ENCODE data around the gene NCR3LG1.

The NCR3LG1 gene

GRCh38 chr11:17368551-17368950, 17.0 kb downstream of the NCR3LG1 start:
- Histone ChIP-seq H2AFZ (no peak overlapping the region), H3K4me2 (ENCODE audit: low read length) (no peak overlapping the region), H3K79me2 (no peaks in the 10 kb centered on the region), H3K27me3 (ENCODE audit: control insufficient read depth, insufficient read depth, low read length) (no peaks in the 10 kb centered on the region), H3K9me3 (ENCODE audit: control insufficient read depth, low read length) (no peaks in the 10 kb centered on the region), H3K36me3 (ENCODE audit: control insufficient read depth, insufficient read depth, low read length) (no peaks in the 10 kb centered on the region), H3K27ac (no peak overlapping the region), H3K9ac (no peak overlapping the region), H3K4me3 (ENCODE audit: low read depth, low read length) (no peak overlapping the region), H3K4me1 (no peaks in the 10 kb centered on the region)
- no peak for TF ChIP-seq CTCF (IDR thresholded peaks at IDR 0.05)

- H3K4me1 ChIP-seq: no peaks in the 10 kb centered on the region
- H2AFZ ChIP-seq: no peak overlapping the region
- H3K27ac ChIP-seq: no peak overlapping the region
- H3K4me3 ChIP-seq (ENCODE audit: low read depth, low read length): no peak overlapping the region
- TF ChIP-seq CTCF (IDR thresholded peaks at IDR 0.05): no peak
- H3K36me3 ChIP-seq (ENCODE audit: control insufficient read depth, insufficient read depth, low read length): no peaks in the 10 kb centered on the region
- H3K27me3 ChIP-seq (ENCODE audit: control insufficient read depth, insufficient read depth, low read length): no peaks in the 10 kb centered on the region
- H3K79me2 ChIP-seq: no peaks in the 10 kb centered on the region
- H3K9ac ChIP-seq: no peak overlapping the region
- H3K4me2 ChIP-seq (ENCODE audit: low read length): no peak overlapping the region
- H3K9me3 ChIP-seq (ENCODE audit: control insufficient read depth, low read length): no peaks in the 10 kb centered on the region
Measured at GRCh38 chr11:17369094-17369493, 17.5 kb downstream of the NCR3LG1 start.

- Histone ChIP-seq H3K9ac (no peak overlapping the region), H3K9me3 (ENCODE audit: control insufficient read depth, low read length) (no peaks in the 10 kb centered on the region), H3K4me3 (ENCODE audit: low read depth, low read length) (no peak overlapping the region)
Measured at GRCh38 chr11:17369684-17370243, 18.2 kb downstream of the NCR3LG1 start.

GRCh38 chr11:17371614-17372013, 20.0 kb downstream of the NCR3LG1 start:
- Histone ChIP-seq H3K27me3 (ENCODE audit: control insufficient read depth, insufficient read depth, low read length) (no peaks in the 10 kb centered on the region), H3K9ac (no peak overlapping the region), H3K79me2 (no peaks in the 10 kb centered on the region), H3K4me3 (ENCODE audit: low read depth, low read length) (no peak overlapping the region), H2AFZ (no peak overlapping the region), H3K4me1 (no peaks in the 10 kb centered on the region), H3K36me3 (ENCODE audit: control insufficient read depth, insufficient read depth, low read length) (no peaks in the 10 kb centered on the region), H3K27ac (no peak overlapping the region), H3K9me3 (ENCODE audit: control insufficient read depth, low read length) (no peaks in the 10 kb centered on the region), H3K4me2 (ENCODE audit: low read length) (no peak overlapping the region)
- TF ChIP-seq CTCF (IDR thresholded peaks at IDR 0.05): no peak

More at GRCh38 chr11:17369684-17370243, 18.2 kb downstream of the NCR3LG1 start:
- no peak overlapping the region for H3K4me2 ChIP-seq (ENCODE audit: low read length)
- no peaks in the 10 kb centered on the region for H3K4me1 ChIP-seq
- TF ChIP-seq CTCF (IDR thresholded peaks at IDR 0.05): no peak
- H3K36me3 ChIP-seq (ENCODE audit: control insufficient read depth, insufficient read depth, low read length): no peaks in the 10 kb centered on the region
- H3K79me2 ChIP-seq: no peaks in the 10 kb centered on the region
- H3K27ac ChIP-seq: no peak overlapping the region
- no peaks in the 10 kb centered on the region for H3K27me3 ChIP-seq (ENCODE audit: control insufficient read depth, insufficient read depth, low read length)
- no peak overlapping the region for H2AFZ ChIP-seq

GRCh38 chr11:17375547-17375946, 23.9 kb downstream of the NCR3LG1 start:
- TF ChIP-seq CTCF (IDR thresholded peaks at IDR 0.05): no peak
- Histone ChIP-seq H3K36me3 (ENCODE audit: control insufficient read depth, insufficient read depth, low read length) (no peaks in the 10 kb centered on the region), H2AFZ (no peak overlapping the region)

More at GRCh38 chr11:17375547-17375946, 23.9 kb downstream of the NCR3LG1 start:
- Histone ChIP-seq H3K4me3 (ENCODE audit: low read depth, low read length) (no peak overlapping the region), H3K9ac (no peak overlapping the region), H3K9me3 (ENCODE audit: control insufficient read depth, low read length) (no peaks in the 10 kb centered on the region), H3K79me2 (no peaks in the 10 kb centered on the region), H3K4me2 (ENCODE audit: low read length) (no peak overlapping the region), H3K4me1 (no peaks in the 10 kb centered on the region), H3K27ac (no peak overlapping the region), H3K27me3 (ENCODE audit: control insufficient read depth, insufficient read depth, low read length) (no peaks in the 10 kb centered on the region)

Measured in parathyroid adenoma (tissue), 2 donors.